ENCODE measurements around the gene TTC24.

The TTC24 gene

DNA sequence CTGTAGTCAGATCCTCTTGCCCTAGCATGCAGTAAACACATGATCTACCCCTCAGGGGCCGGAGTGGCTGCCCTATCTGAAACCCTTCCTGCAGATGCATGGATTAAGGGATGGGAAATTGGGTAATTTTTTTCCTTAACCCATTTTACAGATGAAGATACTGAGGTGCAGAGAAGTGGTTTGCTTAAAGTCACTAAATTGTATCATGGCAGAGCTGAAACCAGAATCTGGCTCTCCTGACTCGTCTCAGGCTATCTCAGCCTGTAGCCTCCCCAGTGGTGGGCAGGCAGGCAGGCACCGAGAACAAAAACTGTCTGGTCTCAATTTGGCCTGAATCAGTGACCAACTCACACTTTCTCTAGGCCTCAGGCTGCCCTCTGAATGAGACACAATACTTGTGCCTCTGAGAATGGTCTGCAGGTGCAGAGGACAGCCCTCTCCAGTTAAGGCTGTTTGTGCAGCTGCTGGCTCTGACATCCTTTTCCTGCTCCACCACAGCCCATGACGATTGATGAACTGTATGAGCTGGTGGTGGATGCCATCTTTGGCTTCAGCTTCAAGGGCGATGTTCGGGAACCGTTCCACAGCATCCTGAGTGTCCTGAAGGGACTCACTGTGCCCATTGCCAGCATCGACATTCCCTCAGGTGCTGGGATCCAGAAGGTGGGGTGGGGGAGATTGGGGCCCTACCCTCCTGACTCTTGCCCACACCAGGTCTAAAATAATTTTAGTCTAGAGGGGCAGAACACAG is 13.6 kb downstream of the TTC24 start:
- H3K27ac ChIP-seq: peak overlapping the region; percentile 79
- DNase-seq (ENCODE audit: low spot score): no peak
- ChIA-PET POLR2A (ENCODE audit: low non-redundant PET) (no interaction called here), CTCF (interaction anchor here (0.6 to 1.3 kb wide), 4 partner anchors 15 to 49 kb away, joined by 3 to 5 read pairs (median 3); partner anchors contain the start of gene HAPLN2)
- TF ChIP-seq, protein P1, sequence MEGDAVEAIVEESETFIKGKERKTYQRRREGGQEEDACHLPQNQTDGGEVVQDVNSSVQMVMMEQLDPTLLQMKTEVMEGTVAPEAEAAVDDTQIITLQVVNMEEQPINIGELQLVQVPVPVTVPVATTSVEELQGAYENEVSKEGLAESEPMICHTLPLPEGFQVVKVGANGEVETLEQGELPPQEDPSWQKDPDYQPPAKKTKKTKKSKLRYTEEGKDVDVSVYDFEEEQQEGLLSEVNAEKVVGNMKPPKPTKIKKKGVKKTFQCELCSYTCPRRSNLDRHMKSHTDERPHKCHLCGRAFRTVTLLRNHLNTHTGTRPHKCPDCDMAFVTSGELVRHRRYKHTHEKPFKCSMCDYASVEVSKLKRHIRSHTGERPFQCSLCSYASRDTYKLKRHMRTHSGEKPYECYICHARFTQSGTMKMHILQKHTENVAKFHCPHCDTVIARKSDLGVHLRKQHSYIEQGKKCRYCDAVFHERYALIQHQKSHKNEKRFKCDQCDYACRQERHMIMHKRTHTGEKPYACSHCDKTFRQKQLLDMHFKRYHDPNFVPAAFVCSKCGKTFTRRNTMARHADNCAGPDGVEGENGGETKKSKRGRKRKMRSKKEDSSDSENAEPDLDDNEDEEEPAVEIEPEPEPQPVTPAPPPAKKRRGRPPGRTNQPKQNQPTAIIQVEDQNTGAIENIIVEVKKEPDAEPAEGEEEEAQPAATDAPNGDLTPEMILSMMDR (conservative IDR thresholded peaks at IDR 0.05; ENCODE audit: low read depth): no peak

DNA sequence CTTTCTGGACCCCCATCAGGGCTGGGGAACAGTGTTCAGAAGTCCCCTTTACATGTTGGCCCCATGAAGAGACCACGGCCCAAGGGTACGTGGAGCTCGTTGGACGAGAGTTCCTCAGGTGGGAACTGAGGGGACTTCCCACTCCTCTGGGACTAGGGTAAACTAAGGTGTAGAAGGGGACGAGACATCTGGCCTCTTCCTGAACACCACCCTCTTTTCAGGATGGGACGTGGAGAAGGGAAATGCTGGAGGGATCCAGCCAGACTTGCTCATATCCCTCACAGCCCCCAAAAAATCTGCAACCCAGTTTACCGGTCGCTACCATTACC is 14.1 kb downstream of the TTC24 start:
- ChIA-PET CTCF (interaction anchor here (0.6 to 0.8 kb wide), 2 partner anchors 14 to 49 kb away, joined by 3 to 5 read pairs; no protein-coding TSS in a partner anchor), POLR2A (ENCODE audit: low non-redundant PET) (no interaction called here)
- TF ChIP-seq, protein P1 (conservative IDR thresholded peaks at IDR 0.05; ENCODE audit: low read depth): no peak
- no peak for DNase-seq (ENCODE audit: low spot score)
- H3K27ac ChIP-seq: peak overlapping the region; percentile 79

DNA sequence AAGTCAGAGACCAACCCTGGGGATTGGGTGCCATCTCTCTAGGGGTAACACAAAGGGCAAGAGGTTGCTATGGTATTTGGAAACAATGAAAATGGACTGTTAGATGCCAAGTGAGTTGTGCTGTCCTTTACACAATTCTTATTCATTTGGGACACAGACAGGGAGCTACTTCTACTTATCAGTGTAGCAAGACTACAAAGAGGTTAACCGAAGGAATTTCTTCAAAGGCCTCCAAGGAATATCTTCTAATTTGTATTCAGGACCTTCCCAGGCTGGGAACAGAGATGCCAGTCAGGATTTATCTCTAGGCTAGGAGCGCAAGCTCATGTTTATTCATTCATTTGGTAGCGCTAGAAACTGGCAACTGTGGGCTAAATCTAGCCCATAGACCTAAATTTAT is 14.7 kb downstream of the TTC24 start:
- POLR2A ChIA-PET (ENCODE audit: low non-redundant PET): no interaction called here
- no peak for DNase-seq (ENCODE audit: low spot score)
- TF ChIP-seq, protein P1 (conservative IDR thresholded peaks at IDR 0.05; ENCODE audit: low read depth): no peak
- H3K27ac ChIP-seq: peak overlapping the region; percentile 79; the same call in 1 of the 2 replicates
- CTCF ChIA-PET: interaction anchor here (0.6 to 1.0 kb wide), 2 partner anchors 30 to 48 kb away, joined by 5 to 6 read pairs; no protein-coding TSS in a partner anchor

DNA sequence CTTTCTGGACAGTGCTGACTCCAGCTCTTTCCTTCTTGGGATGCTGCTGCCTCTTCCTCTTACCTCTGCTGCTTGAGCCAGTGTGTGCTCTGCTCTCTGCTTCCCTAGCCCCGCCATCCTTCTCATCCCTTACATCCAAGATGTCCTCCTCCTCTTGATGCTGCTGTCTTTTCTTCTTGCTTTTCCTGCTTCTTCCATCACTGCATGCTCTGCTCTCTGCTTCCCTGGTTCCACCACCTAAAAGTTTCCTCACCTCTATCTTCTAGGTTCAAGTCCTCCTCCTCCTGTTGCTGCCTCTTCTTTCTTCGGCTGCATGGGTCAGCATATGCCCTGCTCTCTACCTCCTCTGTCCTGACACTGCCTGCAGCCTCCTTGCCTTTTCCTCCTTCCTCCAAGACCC is 15.5 kb downstream of the TTC24 start:
- TF ChIP-seq, protein P1 (conservative IDR thresholded peaks at IDR 0.05; ENCODE audit: low read depth): no peak
- ChIA-PET CTCF (interaction anchor here (0.7 to 1.0 kb wide), 3 partner anchors 13 to 235 kb away, joined by 4 to 6 read pairs (median 6); no protein-coding TSS in a partner anchor), POLR2A (ENCODE audit: low non-redundant PET) (no interaction called here)
- no peak for DNase-seq (ENCODE audit: low spot score)
- H3K27ac ChIP-seq: peak overlapping the region; percentile 39

DNA sequence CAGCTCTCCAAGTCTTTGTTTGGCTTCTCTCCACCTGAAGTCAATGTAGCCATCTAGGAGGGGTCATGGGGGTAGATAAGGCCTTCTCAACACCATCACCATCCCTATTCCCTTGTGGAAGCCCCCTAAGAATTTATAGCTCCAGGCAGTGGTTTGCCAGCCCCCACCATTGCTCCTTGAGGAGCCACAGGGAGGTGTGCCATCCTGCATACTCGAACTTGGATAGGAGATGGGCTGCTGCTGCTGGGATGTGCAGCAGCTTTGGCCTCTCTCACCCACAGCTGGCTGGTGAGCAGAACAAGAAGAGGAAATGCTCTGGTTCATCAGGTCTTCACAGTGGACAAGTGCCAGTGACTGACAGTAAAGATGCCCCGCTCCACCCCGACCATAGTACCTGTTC is 16.9 kb downstream of the TTC24 start:
- no peak overlapping the region for H3K27ac ChIP-seq
- no peak for DNase-seq (ENCODE audit: low spot score)
- POLR2A ChIA-PET (ENCODE audit: low non-redundant PET): interaction anchor here (0.6 to 1.6 kb wide), 2 partner anchors 9 to 43 kb away, joined by 3 to 6 read pairs; no protein-coding TSS in a partner anchor
- TF ChIP-seq, protein P1 (conservative IDR thresholded peaks at IDR 0.05; ENCODE audit: low read depth): no peak
- CTCF ChIA-PET: interaction anchor here (0.6 kb wide), 2 partner anchors 12 to 216 kb away, joined by 3 read pairs; no protein-coding TSS in a partner anchor

DNA sequence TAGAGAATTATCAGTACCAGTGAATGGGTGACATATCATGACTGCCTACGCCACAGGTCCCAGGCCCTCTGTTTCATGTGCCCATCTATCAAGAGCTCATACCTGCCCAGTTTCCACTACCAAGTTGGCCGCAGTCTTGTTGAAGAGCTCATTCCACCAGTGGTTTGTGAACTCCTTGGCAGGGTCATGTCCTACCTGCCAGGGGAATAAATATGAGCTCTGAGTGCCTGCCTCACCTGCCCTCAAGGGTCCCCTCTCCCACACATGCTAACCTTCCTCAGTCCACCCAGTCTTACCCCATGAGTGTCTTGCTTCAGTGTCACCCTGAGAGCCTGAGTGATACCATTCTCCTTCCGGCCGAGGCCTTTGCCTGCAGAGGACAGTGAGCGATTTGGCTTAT is 18.6 kb downstream of the TTC24 start:
- CTCF ChIA-PET: interaction anchor here (0.6 kb wide), 1 partner anchor 10 kb away, joined by 3 read pairs; no protein-coding TSS in a partner anchor
- POLR2A ChIA-PET (ENCODE audit: low non-redundant PET): no interaction called here
- no peak for DNase-seq (ENCODE audit: low spot score)
- H3K27ac ChIP-seq: no peak overlapping the region
- TF ChIP-seq, protein P1 (conservative IDR thresholded peaks at IDR 0.05; ENCODE audit: low read depth): no peak

Data from RWPE1 (cell line).